Measurements from ENCODE around the gene GGTLC1.
"Not testable (repeated sequence)": the region's sequence is repeated elsewhere in the genome, so short reads cannot be mapped to it uniquely, and the experiment has no call there.

The GGTLC1 gene

DNA sequence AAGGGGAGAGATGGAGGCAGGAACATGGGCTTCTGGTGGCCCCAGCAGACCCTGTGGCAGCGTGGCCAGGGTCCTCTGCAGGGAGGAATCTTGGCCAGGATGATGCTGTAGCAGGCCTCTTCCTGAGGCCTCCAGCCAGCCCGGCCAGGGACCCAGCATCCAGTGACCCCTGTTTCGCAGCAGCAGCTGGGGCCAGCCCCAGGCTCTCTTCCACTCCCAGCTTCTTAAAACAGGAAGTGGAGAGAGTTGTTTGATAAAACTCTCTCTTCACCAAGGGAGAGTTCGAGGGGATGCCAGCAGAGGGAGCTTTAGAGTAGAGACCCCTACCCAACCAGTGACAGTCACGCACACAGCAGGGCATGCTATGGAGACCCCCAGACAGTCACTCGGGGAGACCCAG, 10.1 kb downstream of the GGTLC1 start:
- in situ Hi-C loops (cut with HindIII; ENCODE audit: low pct_ligation_motif_present, low pct_unique_long_range_greater_than_20kb, low sequenced_read_pairs); DNase-seq: not testable (repeated sequence)

DNA sequence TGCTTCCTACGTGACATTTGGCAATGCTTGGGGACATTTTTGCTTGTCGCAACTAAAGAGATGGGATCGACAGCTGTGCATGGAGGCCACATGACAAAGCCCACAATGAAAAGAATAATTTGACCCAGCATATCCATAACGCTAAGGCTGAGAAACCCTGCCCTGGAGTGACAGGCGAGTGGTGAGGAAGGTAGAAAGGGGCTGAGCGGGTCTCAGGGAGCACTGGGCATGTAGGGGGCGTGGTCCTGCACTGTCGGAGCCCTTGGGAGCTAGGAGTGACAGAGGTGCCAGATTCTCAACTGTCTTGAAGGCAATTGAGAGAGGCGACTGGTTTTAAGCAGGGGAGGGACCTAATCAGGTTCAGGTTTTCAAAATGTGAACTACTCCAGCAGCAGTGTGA, 13.6 kb downstream of the GGTLC1 start:
- in situ Hi-C loops (cut with HindIII; ENCODE audit: low pct_ligation_motif_present, low pct_unique_long_range_greater_than_20kb, low sequenced_read_pairs) = no loop called here
- DNase-seq = no peak

DNA sequence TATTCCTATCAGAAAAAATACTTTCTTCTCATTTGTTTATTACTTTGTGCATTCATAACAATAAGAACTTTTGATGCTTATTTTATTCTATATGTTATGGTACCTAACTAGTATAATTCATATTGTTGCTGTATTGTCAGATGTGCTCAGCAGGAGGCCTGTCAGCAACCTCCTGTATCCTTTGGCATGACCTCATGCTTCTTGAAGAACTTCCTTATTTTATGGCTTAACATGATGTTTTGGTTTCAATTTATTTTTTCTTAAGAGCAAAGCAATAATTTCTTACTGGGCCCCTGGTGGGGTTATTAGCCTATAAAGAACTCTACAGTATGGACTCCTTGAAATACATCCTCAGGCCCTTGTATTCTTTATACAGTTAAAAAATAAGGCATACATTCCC, 17.3 kb downstream of the GGTLC1 start:
- in situ Hi-C loops (cut with HindIII; ENCODE audit: low pct_ligation_motif_present, low pct_unique_long_range_greater_than_20kb, low sequenced_read_pairs) = no loop called here
- DNase-seq = no peak

DNA sequence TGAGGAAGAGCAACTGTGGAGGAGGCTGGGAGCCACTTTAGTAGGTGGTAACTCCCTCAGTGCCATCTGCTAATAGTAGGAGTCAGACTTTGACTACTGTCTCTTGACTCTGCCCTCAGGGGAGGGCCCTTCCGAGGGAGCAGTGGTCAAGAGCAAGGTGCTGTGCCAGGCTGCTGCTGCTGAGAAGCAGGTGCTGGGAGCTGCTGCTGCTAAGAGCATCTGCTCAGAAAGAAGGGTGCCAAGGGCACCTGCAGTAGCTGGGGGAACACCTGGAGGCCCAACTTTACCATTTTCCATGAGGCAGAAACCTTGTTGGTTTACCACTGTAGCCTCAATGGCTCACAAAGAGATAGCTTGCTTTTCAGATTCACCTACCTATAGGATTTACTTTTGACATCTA, 18.5 kb downstream of the GGTLC1 start:
- in situ Hi-C loops (cut with HindIII; ENCODE audit: low pct_ligation_motif_present, low pct_unique_long_range_greater_than_20kb, low sequenced_read_pairs) = no loop called here
- no peak for DNase-seq

DNA sequence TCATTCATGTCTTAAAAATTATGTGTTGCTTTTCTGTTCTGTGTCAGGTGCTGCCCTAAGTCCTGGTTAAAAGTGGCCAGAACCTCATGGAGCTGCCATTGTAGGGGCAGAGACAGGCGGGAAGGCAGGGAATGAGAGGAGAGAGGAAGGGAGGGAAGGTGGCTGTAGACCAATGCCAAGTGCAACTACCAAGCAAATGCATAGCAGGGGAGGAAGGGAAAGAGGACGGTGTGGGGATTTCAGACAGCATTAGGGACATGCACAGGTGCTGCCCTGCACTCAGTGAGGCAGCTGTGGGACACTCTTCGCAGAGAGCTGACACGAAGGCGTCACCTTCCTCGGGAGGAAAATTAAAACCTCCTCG, 21.0 kb downstream of the GGTLC1 start:
- no peak for DNase-seq
- in situ Hi-C loops (cut with HindIII; ENCODE audit: low pct_ligation_motif_present, low pct_unique_long_range_greater_than_20kb, low sequenced_read_pairs) = no loop called here

DNA sequence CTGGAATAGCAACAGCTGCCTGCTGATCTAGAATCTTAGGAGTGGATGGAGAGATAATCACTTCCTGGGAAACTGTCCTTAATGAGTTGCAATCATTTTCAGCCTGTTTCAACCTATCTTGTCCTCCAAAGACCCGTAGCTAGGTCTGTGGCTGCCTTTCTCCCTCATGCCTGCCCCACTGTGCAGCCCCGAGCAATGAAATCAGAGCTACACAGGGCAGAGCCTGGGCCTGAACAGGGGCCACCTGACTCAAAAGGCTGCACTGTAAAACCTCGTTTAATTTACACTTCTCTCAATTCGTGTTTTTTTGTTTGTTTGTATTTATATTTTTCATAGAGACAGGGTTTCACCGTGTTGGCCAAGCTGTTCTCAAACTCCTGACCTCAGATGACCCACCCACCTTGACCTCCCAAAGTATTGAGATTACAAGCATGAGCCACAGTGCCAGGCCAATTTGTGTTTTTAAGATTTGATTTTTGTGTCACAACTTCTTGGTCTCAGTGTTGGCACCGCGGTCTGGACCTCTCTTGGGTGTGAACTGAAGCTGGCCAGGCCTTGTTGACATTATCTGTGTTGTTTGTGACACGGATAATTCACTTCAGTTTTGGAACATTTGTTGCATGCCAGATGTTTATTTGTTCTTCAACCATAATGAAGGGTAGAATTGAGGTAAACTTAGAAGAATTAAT, 21.5 kb downstream of the GGTLC1 start:
- in situ Hi-C loops (cut with HindIII; ENCODE audit: low pct_ligation_motif_present, low pct_unique_long_range_greater_than_20kb, low sequenced_read_pairs) = no loop called here
- no peak for DNase-seq

DNA sequence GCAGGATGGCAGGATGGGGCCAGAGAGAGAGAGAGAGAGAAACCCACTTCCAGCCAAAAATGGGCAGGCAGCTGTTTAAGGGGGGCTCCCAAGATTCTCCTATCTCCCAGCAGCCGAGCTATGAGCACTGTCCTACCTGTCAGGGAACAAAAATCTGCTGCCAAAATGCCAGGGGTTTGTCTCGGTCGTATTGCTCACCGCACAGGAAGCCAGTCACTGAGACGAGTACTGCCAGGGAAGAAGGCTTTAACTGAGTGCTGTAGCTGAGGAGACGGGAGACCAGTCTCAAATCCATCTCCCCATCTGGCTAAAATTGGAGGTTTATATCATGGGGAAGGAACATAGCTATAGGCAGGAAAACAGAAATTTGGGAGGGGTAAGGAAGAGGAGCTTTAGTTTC, 22.3 kb downstream of the GGTLC1 start:
- no peak for DNase-seq
- in situ Hi-C loops (cut with HindIII; ENCODE audit: low pct_ligation_motif_present, low pct_unique_long_range_greater_than_20kb, low sequenced_read_pairs) = no loop called here

DNA sequence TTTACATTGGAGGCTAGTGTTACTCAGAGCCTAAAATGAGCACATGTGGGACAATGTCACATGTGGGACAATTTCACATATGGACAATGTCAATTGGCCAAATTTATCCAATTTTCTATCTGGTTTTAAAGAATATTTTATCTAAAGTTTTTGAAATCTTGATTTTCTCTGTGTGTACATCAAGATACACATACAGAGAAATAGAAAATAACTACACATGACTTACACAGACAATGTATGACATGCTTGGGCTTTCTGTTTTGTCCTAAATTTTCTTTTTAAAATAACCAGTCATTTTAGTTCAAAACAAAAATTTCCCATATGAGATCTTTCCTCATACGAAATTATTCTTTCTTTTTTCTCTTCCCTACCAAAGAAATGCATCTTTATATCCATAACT, 24.6 kb downstream of the GGTLC1 start:
- in situ Hi-C loops (cut with HindIII; ENCODE audit: low pct_ligation_motif_present, low pct_unique_long_range_greater_than_20kb, low sequenced_read_pairs) = no loop called here

DNA sequence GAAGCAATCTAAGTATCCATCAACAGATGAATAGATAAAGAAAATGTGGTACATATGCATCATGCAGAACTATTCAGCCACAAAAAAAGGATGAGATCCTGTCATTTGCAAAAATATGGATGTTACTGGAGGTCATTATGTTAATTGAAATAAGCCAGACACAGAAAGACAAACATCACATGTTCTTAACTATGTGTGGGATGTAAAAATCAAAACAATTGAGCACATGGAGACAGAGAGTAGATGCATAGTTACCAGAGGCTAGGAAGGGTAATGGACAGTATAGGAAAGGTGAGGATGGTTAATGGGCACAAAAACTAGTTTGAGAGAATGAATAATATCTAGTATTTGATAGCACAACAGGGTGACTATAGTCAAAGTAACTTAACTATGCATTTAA, 26.3 kb downstream of the GGTLC1 start:
- in situ Hi-C loops (cut with HindIII; ENCODE audit: low pct_ligation_motif_present, low pct_unique_long_range_greater_than_20kb, low sequenced_read_pairs) = no loop called here
- DNase-seq = no peak

More for the DNA sequence above, 24.6 kb downstream of the GGTLC1 start:
- DNase-seq = no peak

DNA sequence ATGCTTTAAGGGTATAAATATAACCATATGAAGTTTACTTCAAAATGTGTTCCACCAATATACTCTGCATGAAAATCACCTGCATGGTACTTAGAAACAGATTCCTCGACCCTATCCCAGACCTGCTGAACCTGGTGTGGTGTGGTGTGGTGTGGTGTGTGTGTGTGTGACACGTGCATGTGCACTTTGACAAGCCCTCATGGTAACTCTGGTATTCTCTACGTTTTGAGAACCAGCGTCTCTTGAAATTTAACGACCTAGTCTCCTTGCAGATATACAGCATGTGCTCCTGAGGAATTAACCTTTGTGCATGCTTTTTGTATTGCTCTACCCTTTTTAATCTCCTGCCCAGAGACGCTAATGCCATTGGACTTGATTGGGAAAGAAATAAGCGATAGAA, 29.5 kb downstream of the GGTLC1 start:
- in situ Hi-C loops (cut with HindIII; ENCODE audit: low pct_ligation_motif_present, low pct_unique_long_range_greater_than_20kb, low sequenced_read_pairs) = no loop called here
- DNase-seq = no peak

DNA sequence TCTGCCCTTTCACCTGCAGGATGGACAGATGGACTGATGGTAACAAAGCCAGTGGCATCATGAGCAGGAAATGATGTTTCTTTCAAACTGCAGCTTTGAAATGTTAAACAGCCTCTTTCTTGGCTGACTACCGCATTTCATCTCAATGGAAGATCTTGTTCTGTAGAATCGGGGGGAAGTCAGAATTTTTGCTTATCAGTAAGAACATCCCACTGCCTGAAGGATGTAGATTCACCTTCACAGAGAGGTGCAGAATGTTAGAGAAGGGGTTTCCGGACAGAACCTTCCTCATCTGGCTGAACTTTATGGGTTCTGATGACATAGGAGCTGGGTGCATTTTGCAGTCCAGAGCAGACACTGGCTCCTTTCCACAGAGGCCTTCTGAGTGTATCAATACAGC, 32.7 kb downstream of the GGTLC1 start:
- in situ Hi-C loops (cut with HindIII; ENCODE audit: low pct_ligation_motif_present, low pct_unique_long_range_greater_than_20kb, low sequenced_read_pairs) = no loop called here
- DNase-seq = no peak

DNA sequence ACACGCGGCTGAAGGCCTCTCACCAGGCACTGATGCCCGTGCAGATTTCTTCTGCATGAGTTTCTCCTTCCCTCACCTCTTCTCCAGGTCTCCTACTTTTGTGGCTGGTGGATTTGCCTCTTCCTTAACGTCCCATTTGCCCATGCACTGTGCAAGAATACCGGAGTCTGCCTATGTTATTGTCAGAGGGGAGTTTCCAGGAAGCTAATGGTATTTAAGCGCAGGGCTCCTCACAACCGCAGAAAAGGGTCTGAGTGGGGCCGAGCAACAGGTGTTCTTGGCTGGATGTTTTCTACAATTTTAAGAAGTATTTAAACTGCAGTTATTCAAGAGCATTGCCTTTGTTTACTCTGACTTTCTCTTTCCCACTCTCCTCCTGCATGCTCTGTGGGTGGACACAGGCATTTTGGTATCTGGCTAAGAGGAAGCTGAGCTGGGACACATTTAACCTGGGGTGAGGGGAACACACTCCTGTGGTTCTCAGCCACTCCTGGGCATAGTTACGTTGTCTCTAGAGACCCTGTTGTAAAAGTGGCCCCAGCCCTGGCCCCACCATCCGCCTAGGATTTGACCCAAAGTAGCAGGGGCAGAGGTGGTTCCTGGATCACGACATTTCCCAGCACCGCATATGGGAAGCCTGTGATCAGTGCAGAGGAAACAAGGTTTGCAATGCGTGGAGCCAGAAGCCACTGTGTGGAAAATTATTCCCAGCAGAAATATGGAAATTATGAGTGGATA, 34.4 kb downstream of the GGTLC1 start:
- no peak for DNase-seq
- in situ Hi-C loops (cut with HindIII; ENCODE audit: low pct_ligation_motif_present, low pct_unique_long_range_greater_than_20kb, low sequenced_read_pairs) = no loop called here

DNA sequence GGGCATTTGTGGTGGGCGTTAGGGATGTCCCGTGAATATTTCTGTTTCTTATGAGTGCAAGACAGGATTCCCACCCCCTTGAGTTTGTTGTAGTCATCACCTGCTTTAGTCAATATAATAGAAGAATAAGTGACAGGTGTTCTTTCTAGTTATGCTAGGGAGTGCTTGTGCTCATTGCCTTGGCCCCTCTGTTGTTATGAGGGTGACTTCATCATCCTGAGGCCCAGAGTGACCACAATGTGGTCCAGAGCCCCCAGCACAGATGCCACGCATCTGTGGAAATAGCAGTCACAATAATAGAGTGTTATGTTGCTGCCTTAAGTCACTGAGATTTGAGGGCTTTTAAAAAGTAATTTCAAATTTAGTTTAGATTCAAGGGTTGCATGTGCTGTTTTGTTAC, 42.4 kb downstream of the GGTLC1 start:
- DNase-seq = no peak
- in situ Hi-C loops (cut with HindIII; ENCODE audit: low pct_ligation_motif_present, low pct_unique_long_range_greater_than_20kb, low sequenced_read_pairs) = no loop called here

DNA sequence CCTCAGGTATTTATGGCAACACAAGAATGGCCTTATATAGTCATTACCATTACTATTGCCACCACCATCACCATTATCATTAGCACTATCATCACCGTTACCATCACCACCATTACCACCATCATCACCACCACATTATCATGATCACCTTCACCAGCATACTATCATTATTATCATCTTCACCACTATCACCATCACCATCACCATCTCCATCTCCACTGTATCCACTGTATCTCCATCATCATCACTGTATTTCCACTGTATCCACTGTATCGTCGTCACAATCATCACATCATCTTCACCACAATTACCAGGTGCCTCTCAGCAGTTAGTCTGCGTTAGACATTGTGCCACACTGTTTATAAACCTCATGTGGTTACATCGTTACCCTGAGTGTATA, 45.3 kb downstream of the GGTLC1 start:
- in situ Hi-C loops (cut with HindIII; ENCODE audit: low pct_ligation_motif_present, low pct_unique_long_range_greater_than_20kb, low sequenced_read_pairs) = no loop called here
- DNase-seq = no peak

DNA sequence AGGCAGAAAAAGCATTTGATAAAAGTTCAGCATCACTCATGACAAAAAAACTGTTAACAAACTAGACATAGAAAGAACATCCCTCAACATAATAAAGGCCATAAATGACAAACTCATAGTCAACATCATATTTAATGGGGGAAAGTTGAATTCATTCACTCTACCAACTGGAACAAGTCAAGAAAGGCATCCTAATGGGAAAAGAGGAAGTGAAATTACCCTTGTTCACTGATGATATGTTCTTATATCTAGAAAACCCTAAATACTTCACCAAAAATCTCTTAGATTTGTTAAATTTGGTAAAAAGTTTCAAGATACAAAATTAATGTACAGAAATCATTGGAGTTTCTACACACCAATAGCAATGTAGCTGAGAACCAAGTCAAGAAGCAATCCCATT, 48.9 kb downstream of the GGTLC1 start:
- no peak for DNase-seq
- in situ Hi-C loops (cut with HindIII; ENCODE audit: low pct_ligation_motif_present, low pct_unique_long_range_greater_than_20kb, low sequenced_read_pairs) = no loop called here

DNA sequence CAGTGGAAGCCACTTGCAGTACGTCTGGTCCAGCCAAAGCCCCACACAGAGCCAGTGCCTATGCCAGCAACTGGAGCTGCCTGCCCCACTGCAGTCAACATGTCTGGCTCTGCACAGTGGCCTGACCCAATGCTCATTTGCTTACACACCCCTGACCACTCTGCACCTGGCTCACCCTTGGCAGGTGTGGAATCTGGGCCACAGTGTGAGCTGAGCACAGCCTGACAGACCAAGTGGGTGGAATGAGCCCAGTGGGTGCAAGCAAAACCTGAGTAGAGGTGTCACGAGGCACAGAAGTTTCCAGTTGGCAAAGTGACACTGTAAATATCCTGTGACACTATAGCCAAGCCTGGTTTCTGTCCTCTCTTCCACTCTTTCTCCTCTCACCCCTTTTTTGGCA, 49.5 kb downstream of the GGTLC1 start:
- DNase-seq = no peak
- in situ Hi-C loops (cut with HindIII; ENCODE audit: low pct_ligation_motif_present, low pct_unique_long_range_greater_than_20kb, low sequenced_read_pairs) = no loop called here

DNA sequence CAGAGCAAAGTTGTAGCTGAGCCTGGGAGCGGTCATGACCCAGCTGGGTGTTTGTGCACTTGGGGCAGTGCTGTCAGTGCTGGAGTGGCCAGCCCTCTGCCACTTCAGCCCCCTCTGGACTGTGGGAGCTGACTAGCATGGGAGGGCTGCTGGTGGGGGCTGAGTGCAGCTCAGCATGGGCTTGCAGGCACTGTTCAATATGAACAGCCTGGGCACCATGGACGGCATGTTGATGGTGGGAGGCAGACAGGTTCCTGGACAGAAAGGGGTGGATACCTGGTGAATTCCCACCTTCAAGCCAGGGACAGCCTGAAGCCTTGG, 50.5 kb downstream of the GGTLC1 start:
- no peak for DNase-seq
- in situ Hi-C loops (cut with HindIII; ENCODE audit: low pct_ligation_motif_present, low pct_unique_long_range_greater_than_20kb, low sequenced_read_pairs) = no loop called here

DNA sequence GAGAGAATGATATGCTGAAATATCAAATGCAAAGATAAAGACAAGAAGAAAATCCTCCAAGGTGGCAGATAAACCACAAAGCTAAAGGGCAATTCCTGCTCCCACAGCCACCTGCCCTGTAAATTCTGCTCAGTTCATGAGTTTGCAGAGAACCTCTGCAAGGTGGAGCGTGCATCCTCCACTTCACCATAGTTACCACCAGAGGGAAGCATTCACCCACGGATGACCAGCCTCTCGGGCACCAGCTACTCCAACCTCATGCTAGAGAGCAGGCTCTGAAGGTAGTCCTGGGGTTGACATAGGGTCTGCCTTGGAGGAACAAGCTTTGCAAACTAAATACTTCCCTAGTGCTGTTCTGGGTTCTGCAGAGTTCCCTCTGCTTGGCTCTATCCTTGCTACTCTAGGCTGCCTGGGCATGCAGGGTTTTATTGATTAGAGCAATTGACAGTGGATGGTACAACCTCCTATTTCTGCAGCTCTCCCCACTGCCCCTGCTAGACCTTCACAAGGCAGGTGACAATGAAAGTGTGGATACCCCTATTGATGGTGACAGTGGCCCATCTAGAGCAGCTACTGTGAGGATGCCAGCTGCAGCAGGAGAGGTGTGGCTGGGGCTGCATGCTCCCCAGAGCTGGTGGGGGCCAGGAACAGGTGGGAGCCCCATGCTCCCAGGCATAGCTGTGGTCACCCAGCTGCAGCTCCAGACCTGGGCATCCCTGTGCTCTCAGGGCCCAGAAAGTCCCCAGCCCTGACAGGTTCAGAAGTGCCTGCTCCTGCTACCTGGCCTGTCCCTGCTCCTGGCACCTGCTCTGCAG, 51.1 kb downstream of the GGTLC1 start:
- in situ Hi-C loops (cut with HindIII; ENCODE audit: low pct_ligation_motif_present, low pct_unique_long_range_greater_than_20kb, low sequenced_read_pairs) = no loop called here
- peak; percentile 51 for DNase-seq
